ENCODE measurements around the gene METTL9.

GRCh38 chr16:21646091-21646490, 46.7 kb downstream of the METTL9 start:
- no peak for TF ChIP-seq EZH2 (IDR thresholded peaks at IDR 0.05)
- no peak for TF ChIP-seq POLR2AphosphoS5 (IDR thresholded peaks at IDR 0.05; ENCODE audit: borderline replicate concordance, low read depth, low read length)
